ENCODE results near the gene EDEM2.

DNA sequence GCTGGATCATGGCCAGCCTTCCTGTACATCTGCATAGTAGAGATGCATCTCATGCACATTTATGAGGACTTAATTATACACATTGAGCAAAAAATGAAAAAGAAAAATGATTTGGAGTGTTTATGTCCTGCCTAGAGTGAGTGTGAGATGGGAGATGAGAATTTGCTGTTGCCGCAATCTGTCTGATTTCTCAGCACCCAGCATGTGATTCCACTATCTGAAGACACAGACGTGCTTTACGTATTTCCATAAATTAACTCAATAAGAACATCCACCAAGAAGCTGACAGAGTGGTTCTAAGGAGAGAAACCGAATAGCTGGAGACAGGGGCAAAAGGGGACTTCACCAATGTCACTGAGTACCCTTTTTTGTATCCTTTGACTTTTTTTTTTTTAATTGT is 15.2 kb downstream of the EDEM2 start:
- TF ChIP-seq, protein P1, sequence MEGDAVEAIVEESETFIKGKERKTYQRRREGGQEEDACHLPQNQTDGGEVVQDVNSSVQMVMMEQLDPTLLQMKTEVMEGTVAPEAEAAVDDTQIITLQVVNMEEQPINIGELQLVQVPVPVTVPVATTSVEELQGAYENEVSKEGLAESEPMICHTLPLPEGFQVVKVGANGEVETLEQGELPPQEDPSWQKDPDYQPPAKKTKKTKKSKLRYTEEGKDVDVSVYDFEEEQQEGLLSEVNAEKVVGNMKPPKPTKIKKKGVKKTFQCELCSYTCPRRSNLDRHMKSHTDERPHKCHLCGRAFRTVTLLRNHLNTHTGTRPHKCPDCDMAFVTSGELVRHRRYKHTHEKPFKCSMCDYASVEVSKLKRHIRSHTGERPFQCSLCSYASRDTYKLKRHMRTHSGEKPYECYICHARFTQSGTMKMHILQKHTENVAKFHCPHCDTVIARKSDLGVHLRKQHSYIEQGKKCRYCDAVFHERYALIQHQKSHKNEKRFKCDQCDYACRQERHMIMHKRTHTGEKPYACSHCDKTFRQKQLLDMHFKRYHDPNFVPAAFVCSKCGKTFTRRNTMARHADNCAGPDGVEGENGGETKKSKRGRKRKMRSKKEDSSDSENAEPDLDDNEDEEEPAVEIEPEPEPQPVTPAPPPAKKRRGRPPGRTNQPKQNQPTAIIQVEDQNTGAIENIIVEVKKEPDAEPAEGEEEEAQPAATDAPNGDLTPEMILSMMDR (IDR thresholded peaks at IDR 0.05), result no peak
- TF ChIP-seq EP300 (IDR thresholded peaks at IDR 0.05), result no peak

All from ovary (tissue), 3 donors.